HepG2 (cell line): Measurements from ENCODE around the gene FSD2.

Experiments
- HDAC1 ChIP-seq: sonication (generic); formaldehyde crosslinking; IDR thresholded peaks from 2 replicates; pipeline ENCODE4 v1.5.1; 2020; ENCODE audit warnings: mild to moderate bottlenecking, missing genetic modification reagents
- RFX3 ChIP-seq: IDR thresholded peaks from 2 replicates; pipeline ENCODE4 v1.6.1; 2016; ENCODE audit warnings: missing biosample characterization, missing genetic modification reagents
- ZNF264 ChIP-seq: sonication (generic); formaldehyde crosslinking; IDR thresholded peaks from 2 replicates; pipeline ENCODE4 v1.4.0; 2020; ENCODE audit warnings: missing genetic modification reagents
- TF ChIP-seq, protein P1 (sequence below): IDR thresholded peaks from 2 replicates; pipeline ENCODE4 v1.6.1; 2016
- TF ChIP-seq, protein P2 (sequence below): IDR thresholded peaks from 2 replicates; pipeline ENCODE4 v1.6.1; 2012; ENCODE audit warnings: inconsistent platforms

DNA sequence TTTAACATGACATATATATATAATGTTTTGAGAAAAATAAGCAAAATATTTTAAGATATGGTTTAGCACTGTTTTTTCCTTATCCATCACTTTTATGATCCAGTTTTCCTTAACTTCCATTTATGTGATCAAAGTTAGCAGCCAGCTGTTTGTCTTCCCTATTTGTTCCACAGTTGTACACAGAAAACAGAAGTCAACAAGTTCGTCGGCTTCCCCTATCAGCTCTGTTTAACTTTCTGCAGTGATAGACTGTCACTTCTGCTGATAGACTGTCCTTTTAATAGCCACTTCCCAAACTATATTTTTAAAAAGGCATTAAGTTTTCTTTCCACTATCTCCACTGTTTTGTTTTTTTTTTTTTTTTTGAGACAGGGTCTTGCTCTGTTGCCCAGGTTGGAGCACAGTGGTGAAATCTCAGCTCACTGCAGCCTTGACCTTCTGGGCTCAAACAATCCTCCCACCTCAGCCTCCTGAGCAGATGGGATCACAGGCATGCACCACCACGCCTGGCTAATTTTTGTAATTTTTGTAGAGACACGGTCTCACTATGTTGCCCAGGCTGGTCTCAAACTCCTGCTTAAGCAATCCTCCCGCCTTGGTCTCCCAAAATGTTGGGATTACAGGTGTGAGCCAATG is 7.2 kb downstream of the FSD2 start:
- TF ChIP-seq, protein P1, sequence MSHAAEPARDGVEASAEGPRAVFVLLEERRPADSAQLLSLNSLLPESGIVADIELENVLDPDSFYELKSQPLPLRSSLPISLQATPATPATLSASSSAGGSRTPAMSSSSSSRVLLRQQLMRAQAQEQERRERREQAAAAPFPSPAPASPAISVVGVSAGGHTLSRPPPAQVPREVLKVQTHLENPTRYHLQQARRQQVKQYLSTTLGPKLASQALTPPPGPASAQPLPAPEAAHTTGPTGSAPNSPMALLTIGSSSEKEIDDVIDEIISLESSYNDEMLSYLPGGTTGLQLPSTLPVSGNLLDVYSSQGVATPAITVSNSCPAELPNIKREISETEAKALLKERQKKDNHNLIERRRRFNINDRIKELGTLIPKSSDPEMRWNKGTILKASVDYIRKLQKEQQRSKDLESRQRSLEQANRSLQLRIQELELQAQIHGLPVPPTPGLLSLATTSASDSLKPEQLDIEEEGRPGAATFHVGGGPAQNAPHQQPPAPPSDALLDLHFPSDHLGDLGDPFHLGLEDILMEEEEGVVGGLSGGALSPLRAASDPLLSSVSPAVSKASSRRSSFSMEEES (CRISPR knock-in tag), result no peak
- no peak for TF ChIP-seq RFX3 (CRISPR knock-in tag)
- no peak for TF ChIP-seq ZNF264 (CRISPR knock-in tag)
- TF ChIP-seq HDAC1 (CRISPR knock-in tag), result no peak
- TF ChIP-seq, protein P2, sequence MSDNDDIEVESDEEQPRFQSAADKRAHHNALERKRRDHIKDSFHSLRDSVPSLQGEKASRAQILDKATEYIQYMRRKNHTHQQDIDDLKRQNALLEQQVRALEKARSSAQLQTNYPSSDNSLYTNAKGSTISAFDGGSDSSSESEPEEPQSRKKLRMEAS, result no peak
